GM10847 (cell line): ENCODE data around the gene LPAR5.

Source experiments
- POLR2A ChIP-seq: IDR thresholded peaks from 2 replicates; pipeline ENCODE4 v1.6.1; 2011; ENCODE audit not compliant: insufficient read length; ENCODE audit errors: extremely low read depth

LPAR5 gene

DNA sequence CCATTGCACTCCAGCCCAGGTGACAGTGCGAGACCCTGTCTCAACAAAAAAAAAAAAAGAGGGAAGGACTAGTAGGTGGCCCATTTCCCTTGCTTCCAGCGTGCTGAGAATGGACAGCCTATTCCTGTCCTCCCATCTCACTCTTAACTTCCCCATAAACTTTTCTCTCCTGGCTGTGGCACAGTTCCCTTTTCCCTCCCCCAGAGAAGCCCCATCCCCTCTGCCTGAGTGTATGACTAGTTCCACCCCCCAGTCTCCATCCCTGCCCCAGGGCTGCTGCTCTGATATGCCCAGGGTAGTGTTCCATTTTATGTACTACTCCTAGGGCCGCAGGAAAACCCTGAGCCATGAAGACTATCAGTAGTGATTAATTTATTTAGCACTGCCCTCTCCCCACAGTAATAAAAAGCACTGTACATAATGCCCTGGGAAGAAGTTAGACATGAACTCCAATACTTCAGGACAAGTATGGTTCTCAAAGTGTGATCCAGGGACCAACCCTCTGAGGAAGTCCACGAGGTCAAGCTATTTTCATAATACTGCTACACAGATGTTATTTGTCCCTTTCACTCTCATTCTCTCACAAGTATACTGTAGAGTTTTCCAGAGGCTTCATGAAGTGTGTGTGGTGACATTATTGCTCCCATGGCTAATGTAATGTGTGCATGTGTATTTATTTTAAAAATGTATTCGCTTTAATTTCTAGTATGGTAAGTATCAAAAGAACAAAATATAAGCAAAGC lies 17.1 kb downstream of the LPAR5 start:
- TF ChIP-seq POLR2A, result no peak

GRCh38 chr12:6615802-6616201 lies 20.0 kb downstream of the LPAR5 start:
- no peak for TF ChIP-seq POLR2A

- TF ChIP-seq POLR2A, result no peak
Observed at GRCh38 chr12:6614513-6615172, 21.1 kb downstream of the LPAR5 start.

GRCh38 chr12:6613776-6614512 lies 21.8 kb downstream of the LPAR5 start:
- no peak for TF ChIP-seq POLR2A

DNA sequence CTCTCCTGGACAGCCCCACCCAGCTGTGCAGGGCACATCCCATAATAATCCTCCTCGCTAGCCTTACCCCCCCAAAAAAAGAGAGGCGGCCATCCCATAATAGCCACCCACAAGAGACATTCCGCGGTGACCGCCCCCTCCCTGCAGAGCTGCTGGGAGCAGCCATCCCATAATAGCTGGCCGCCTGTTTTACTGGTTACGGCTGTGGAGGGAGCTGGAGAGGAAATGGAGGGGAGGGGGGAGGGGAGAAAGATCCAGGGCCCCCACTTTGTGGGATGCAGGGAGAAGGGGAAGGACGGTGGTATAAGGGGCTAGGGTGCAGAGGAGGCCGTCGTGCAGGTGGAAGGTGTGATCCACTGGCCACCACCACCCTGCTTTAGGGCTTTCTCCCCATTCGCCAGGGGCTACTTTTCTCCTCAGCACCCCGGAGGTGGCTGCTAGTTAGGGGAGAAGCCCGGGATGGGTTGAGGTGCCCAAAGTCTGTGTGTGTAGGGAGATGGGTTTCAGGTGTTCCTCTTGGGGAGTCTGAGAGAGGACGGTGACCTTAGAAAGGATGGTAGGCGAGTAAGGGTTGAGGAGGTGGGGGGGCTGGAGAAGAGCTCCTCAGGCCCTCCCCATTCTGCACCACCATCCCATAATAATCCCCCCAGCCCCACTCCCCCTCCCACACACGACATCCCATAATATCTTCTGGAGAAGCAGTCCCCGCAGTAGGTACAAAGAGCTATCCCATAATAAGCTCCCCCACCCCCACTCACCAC lies 22.6 kb downstream of the LPAR5 start:
- no peak for TF ChIP-seq POLR2A

DNA sequence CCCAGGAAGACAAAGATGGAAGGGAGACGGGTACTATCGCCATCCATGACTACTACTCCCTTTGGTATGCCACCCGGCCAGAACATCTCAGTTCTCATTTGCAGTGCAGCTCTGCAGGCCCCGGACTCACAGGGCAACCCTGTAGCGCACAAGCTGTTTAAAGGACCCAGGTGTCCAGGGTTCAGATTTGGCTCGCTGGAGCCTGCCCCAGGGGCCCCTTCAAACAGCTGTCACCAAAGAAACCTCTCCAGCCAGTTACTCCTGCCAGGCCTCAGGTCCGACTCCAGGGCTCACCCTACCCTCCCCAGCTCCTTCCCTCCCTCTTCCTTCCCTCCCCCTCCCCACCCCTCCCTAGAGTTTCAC lies 23.1 kb downstream of the LPAR5 start:
- no peak for TF ChIP-seq POLR2A

DNA sequence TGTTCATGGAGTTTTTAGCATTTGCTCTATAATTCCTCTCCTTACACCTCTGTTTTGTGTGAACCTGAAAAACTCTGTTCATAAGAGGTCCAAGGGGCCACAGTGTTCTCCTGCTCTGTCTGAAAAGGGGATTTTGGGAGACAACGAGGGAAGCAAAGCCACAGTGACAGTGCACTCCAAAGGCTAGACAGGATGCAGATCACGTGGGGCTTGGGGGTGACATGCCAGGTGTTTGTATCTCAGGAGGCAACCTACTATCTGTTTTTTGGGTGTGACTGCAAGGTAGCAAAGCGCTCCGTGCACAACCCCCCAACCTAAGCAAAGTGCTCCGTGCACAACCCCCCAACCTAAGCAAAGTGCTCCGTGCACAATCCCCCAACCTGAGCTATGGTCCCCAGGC lies 23.5 kb downstream of the LPAR5 start:
- TF ChIP-seq POLR2A, result no peak

GRCh38 chr12:6608592-6609281 lies 27.0 kb downstream of the LPAR5 start:
- TF ChIP-seq POLR2A, result no peak

DNA sequence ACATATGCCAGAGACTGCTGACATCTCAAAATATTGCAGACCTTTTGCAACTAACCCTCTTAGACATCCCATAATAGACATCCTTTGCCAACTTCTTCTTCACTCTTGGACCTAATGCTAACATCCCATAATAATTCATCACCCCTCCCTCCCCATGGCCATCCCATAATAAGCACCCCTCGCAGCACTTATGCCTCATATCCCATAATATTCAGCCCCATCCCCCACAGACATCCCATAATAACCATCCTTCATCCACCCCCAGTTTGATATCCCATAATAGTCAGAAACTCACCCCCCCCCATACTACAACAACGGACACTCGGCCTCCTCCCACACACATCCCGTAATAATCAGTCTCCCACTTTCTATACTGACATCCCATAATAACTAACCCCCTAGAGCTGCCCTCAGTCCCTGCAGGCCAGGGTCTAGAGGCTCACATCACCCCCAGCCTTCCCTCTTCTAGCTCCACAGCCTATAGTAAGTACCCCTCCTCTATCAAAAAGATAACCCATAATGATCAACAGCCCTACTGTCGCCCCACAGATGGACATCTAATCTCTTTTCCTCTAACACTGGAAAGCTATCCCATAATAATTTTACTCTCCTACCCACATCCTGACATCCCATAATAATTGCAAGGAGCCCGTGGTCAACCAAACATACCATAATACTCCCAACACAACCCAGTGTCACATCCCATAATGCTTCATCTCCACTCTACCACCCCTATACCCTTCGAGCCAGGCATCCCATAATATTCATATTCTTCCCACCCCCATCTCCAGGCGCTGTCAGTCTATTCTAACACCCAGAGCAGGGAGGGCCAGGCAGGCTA lies 27.8 kb downstream of the LPAR5 start:
- TF ChIP-seq POLR2A, result no peak

GRCh38 chr12:6606331-6607131 lies 29.2 kb downstream of the LPAR5 start:
- TF ChIP-seq POLR2A, result peak; percentile 17

DNA sequence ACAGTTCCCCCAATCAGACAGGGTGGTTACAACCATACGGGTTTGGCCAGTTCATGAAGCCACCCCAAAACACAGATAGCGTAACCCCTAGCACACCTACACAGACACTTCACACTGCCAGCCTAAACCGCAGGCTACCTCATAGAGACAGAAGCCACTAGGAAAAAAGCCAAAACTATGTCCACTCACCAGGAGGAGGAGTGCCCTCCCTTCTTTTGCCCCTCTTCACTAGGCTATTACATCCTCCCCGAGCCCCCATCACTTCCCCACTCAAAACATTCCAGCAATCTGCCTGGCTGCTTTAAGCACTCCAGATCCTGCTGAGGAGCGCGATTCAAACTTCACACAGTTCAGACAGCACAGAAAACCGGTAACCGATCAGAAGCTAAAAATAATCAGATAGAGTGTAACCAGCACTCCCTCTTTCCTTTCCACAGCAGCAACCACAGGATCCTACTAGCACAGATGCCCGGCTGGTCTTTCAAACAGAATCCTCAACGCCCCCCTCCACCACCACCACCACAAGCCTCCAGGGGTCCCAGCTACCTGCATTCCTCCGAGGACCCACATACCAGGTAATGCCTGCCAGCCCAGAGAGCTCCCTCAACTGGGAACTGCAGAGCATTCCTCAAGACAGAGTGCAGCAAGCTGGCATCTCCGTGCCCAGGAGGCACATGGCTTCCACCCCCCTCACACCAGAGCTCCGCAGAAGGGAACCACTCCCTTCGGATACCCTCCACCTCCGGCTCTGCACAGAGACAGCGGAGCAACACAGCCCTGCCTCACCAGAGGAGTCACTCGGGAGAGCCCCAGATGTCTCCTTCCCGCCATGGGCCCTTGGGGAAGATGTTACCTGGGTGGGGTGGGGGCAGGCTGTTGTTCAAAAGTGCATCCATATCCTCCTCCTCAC lies 30.1 kb downstream of the LPAR5 start:
- no peak for TF ChIP-seq POLR2A
